COLO829 (cell line): ENCODE data around the gene GRIK1.

Experiments used
- DNase-seq: peaks from one replicate; pipeline ENCODE4 v3.0.0; 2012; ENCODE audit warnings: low spot score

Gene GRIK1

DNA sequence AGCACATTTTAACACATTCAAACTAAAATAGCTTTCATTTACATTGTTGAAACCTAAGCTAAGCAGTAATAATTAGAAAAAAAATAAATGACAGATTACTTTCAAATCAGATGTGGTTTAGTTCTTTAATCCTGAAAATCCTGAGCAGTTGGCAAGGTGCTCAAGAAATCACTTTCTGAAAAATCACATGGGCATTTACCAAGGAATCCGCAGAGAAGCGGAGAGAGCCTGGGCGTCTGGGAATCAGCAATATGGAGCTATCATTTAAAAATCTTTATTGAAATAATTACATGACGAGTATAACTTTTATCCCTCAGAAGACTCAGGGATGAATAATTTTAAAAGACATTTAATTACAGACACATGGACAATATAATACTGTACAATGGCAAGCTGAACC lies 30.2 kb downstream of the GRIK1 start:
- DNase-seq, result no peak

DNA sequence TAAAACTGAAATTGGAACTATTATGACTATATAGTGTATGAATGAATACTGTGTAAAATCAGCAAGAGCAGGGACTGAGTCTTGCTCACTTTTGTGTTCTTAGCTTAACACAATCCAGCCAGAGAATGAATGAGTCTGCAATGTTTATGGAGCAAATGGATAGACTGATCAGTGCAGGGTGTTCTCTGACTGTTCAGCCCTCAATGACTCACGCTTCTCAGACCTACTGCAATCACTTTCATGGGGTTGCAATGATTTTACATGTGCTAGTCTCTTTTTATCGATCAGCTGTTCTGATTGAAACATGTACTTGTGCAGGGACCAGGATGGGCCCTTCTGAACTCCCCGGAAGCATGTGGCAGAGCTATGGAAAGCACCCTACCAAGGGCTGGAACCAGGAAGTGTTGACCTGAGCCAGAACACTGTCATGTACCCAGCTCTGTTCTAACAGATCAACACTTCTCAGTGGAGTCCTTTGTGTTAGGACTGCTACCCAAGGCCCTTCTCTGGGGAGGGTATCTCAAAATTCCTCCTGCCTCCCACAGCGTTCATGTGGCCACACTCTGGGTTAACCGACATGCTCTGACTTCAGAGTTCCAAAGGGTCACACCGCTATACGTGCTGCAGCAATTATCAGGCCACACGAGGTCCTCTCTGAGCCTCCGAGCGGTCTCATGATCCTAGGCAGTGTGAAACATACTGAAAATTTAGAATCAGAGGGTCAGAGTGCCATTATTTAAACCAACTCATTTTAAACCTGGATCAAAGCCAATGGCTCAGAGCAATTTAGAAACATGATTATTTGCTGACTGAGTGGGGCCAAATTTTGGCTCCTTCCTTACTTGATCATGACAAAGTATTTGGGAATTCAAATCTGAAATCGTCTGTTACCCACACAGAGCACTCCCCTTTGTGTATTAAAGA lies 35.2 kb downstream of the GRIK1 start:
- no peak for DNase-seq

DNA sequence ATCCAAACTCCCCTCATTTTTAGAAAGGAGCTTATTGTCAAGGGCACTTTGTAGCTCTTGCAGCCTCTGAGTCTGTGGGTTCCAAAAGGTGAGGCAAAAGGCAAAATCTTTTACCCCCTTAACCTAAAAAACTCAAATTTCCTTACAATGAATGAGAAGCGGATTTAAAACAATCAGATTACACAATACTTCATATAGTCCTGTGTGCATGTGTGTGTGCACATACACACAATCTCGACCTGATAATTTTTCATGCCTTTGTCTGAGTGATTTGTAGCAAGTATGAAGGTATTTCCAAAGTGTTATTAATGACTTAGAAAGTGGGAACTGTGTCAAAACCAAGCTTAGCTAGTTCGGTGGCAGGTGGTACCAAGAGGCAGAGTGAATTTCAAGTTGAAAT lies 42.9 kb downstream of the GRIK1 start:
- no peak for DNase-seq

DNA sequence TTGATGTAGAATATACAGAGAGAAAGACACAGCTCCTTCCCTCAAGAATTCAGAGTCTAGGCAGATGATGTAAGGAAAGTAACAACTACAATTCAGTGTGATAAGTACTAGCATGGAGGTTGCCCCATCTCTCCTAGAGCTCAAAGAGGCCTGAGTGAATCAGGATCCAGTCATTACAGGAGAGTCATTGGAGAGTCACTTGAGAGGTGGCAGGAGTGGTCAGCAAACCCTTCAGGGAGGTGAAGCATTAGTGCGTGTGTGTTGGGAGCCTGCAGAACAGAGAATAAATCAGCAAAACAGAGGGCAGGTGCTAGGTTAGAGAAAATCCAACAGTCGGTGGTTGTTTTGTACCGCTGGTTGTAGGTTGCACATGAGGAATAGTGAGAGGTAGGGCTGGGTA lies 46.1 kb downstream of the GRIK1 start:
- no peak for DNase-seq

DNA sequence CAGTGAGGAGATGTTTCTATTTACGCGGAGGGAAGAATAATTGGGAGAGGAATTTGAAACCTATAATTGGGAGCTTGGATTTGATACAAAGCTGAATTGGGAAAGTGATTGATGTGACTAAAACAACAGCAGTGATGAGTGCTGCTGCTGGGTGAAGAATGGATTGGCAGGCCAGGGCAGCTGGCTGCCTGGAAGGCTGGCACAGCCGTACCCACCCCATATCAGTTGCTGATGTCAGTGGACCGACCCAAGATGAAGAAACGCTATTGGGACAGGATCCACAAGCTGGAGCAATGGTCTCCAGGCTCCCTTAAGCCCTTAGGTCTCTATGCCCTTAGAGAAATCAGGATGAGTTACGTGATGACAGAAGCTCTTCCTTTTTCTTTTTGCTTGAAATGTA lies 47.4 kb downstream of the GRIK1 start:
- no peak for DNase-seq

DNA sequence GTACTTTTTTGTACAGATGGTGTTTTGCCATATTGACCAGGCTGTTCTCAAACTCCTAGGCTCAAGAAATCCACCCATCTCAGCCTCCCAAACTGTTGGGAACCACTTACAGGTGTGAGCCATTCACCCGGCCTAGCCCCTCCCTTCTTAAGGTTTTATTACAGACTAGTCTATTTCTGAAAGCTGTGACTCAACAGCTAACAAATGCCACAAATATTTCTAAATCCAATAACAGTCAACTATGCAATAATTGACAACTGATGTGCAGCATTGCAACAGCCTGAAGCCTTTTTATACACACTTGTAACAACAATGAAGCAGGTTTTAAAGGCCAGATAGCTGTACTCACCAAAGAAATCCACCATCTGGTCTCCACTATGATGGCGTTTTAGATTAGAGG lies 51.4 kb downstream of the GRIK1 start:
- no peak for DNase-seq

DNA sequence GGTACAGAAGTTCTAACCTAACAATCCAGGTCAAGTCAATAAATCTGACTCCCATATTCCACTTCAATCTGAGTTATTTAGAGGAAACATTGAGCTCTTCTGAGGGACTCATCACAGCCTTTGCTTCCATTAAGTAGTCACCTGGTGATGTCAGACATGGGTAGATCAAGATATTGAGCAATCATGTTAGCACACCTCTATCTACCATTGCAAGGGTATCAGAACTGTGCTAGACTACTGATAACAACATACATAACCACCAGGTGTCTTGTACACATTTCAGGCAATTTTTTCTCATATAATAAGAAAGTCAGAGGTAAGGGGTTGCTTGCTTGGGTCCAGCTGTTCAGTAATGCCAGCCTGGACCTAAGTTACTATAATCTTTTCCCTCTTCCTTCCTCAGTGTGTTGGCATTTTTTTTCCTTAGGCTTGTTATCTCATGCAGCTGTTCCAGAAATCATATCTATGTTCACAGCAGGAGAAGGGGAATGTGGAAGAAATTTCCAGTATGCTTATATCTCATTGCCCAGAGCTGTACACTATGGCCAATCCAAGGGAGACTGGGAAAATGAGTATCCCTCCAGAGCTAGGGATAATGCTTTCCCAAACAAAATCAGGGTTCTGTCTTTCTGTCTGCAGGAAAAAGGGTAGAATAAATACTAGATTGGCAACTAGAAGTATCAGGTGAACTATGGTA lies 52.3 kb downstream of the GRIK1 start:
- no peak for DNase-seq

DNA sequence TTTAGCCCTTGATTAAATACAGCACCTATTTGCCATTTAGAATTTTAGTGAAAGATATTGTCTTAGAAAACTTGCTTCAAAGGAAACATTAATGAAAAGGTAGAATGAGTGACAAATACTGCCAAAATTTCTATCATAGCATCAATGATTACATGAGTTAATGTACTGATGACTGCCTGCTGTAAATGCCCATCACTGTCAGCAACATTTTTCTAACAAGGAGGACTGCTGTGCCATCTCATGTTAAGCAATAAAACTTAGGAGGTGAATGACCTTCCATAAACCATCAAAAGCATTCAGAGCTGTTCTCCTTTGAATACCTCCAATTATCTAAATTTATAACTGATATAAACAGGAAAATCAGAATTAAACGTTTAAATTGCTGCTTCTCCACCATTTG lies 54.3 kb downstream of the GRIK1 start:
- DNase-seq, result no peak

DNA sequence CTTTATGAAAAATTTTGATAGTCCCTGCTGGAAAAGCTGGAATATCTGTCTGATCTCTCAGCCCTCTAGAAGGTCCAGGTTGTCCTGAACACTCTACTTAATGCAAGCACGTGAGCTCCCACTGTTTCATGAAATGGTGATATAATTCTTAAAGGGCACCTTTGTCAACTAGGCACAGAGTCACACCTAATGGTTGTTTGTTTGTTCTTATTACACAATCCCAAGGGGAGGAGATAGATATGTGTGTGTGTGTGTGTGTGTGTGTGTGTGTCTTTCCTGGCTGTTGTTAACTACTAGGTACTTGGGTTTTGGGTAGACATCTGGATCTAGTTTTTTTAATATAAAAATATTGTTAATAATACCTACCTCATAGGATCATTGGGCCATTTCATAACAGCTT lies 63.9 kb downstream of the GRIK1 start:
- no peak for DNase-seq

DNA sequence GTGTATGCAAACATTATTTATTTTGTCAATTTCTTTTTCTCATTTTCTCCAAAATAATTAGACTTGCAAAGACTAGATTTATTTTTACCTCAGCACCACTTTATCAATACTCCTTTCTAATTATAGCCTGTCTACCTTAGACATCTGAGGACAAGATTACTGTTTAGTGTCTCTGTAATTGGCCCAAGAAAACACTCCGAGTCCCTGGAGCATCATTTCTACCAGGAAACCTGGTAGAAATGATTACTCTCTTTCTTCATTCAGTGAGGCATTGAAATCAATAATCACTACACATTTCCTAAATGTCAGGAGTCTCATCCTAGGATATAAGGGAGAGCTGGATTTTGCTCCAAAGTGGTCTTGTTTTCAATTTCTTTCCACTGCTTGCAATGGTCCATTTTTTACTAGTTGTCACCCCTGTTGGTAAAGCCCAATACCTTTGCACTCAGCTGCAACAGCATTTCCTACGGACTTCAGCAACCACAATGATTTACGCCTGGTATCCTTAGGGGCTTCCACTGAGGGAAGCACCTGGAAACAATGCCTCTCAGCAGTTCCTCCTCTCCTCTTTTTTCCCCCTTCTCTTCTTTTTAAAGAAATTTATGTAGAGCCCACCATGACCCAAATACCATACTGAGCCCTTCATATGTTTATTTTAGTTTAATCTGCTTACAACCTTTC lies 64.6 kb downstream of the GRIK1 start:
- DNase-seq, result no peak

DNA sequence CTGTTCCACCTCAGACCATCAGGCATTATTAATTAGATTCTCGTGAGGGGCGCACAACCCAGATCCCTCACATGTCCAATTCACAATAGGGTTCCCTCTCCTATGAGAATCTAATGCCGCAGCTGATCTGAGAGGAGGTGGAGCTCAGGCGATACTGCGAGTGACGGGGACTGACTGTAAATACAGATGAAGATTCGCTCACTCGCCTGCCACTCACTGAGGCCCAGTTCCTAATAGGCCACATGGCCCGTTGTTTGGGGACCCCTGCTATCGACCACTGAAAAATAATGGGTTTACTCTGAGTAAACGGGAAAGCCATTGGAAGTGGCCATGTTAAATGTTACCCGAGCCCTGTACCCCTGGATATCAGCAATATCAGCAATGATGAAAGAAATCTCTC lies 65.9 kb downstream of the GRIK1 start:
- no peak for DNase-seq

DNA sequence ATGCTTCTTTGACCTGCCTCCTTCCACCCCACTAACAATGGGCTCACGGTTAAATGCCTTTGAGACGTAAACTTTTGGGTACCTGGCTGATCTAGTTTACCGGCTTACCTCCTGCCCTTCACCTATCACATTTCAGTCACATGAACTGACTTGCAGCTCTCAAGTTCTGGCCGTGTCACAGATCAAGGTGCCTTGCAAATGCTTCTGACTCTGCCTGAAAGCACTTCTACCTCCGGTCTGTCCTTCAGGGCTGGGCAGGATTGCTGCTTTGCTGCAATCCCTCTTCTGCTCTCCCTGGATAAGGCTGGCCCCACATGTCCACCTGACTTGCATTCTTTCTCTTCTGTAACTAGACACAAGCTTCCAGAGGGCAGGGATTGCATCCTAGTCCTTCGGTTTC lies 69.0 kb downstream of the GRIK1 start:
- no peak for DNase-seq

DNA sequence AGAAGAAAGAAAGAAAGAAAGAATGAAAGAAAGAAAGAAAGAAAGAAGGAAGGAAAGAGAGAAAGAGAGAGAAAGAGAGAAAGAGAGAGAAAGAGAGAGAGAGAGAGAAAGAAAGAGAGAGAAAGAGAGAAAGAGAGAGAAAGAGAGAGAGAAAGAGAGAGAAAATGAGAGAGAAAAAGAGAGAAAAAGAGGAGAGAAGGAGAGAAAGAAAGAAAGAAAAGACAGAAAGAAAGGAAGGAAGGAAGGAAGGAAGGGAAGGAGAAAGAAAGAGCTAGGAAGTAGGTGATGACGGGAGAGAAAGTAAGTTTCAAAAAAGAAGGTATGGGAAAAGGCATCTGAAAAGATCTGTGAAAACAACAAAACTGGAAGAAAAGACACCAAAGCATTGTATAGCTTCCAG lies 72.0 kb downstream of the GRIK1 start:
- no peak for DNase-seq

DNA sequence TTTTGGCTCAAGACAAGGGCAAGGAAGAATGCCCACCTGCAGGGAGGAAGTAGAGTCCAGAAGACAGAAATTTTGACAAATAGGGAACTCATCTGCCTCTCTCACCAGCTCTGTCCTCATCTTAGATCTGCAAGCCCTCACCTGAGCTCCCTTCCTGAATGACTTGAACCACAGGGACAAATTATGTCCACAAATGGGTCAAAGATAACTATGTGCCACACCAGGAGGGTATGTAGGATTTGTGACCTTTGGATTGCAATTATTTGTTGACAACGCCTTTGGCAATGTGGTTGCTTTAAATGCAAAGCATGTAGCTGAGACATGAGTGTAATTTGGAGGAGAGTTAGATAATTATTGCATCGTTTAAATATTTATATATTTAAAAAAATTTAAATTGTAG lies 79.5 kb downstream of the GRIK1 start:
- no peak for DNase-seq

DNA sequence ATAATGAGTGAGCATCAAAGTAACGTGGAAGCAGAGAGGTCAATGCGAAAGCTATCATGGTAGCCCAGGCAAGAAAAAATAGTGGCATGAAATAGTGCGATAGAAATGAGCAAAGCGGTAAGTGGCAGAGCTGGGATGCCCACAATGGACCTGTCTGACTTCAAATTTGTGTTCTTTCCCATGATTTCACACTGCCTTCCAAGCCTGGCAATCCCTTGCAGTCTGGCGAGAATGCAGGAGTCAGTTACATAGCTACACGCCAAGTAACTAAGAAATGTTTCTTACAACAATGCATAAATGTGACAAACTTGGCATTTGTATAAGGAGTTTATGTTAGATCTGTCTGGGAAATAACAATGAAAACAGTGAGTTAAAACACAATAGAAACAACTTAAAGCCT lies 82.6 kb downstream of the GRIK1 start:
- no peak for DNase-seq

DNA sequence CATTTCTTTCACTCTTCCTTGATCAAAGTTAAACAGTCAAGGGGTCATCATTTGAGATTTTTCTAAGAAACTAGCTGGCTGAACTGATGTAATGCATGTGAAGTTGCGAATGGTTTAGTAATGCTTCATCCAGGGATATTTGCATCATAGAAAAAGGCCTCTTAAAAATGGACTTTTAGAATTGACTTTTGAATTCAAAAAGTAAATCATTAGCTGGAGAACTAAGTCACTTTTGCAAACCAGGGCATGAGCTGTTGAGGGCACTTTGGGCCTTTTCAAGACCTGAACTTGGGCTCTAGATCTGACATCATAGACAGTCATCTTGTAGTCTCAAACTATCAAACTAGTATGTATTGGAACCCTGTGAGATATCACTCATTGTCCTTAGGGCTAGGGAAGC lies 85.0 kb downstream of the GRIK1 start:
- DNase-seq, result no peak

DNA sequence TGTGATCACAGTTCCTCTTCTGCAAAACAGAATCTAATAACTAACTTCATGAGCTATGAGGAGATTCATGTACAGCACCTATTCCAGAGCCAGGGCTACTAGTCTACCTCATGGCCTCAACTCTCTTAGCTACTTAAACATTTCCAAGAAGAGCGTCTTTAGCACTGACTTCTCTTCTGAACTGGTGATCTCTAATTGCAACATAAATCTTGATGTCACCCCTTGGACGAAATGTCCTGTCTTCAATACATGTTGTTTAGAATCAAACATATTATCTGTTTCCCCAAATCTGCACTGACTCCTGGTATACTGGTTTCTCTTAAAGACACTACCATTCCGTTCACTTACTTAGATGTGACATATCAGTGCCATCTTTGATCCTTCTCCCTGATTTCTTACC lies 88.2 kb downstream of the GRIK1 start:
- no peak for DNase-seq

DNA sequence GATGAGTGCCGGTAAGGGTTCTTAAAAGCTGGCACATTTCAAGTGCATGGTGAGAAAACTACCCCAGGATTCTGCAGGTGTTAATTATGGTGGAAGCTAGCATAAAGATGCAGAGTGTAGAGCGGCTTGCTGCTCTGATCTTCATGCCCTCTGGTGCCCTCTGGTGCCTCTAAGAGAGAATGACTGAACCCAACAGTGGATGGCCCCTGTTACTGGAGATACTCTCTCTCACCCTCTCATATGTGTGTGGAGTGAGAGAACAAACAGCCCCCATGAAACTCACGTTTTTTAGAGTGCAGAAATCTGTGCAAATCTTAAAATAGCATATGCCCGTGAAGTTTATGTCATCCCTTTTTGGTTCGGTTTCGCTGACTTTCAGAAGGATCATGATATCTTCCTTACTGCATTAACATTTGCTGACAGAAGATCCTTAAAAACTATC lies 90.0 kb downstream of the GRIK1 start:
- peak; percentile 44 for DNase-seq

DNA sequence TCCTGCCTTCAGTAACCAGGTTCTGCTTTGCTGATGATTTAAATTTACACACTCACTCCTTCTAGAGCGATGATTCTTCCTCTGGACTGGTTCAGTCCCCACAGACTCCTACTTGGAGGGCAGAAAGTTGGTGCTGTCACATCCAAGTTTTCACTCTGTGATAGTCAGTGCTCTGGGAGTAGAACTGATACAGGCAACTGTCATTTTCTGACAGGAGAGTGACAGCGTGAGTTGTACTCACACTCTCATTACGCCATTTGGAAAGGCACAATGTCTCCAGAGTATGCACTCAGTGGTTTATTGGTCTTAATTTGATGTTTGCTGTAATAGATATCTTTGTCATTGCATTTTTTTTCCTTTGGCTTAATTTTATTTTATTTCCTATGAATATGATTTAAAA lies 96.0 kb downstream of the GRIK1 start:
- DNase-seq, result no peak

DNA sequence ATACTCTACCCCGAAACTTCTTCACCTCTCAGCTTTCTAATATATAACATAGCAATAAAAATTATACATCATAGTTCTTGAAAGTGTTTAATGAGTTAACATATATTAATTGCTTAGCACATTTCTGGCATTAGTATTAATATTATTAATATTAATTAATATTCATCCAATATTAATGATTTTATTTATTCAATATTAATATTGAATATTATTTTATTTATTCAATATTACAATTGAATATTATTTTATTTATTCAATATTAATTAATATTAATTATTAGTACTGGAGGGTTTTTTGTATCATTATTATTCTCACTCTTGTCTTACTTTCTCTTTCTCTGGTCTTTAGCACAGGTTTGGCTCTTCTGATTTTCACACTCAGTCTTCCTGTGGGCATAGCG lies 105.2 kb downstream of the GRIK1 start:
- DNase-seq, result no peak

DNA sequence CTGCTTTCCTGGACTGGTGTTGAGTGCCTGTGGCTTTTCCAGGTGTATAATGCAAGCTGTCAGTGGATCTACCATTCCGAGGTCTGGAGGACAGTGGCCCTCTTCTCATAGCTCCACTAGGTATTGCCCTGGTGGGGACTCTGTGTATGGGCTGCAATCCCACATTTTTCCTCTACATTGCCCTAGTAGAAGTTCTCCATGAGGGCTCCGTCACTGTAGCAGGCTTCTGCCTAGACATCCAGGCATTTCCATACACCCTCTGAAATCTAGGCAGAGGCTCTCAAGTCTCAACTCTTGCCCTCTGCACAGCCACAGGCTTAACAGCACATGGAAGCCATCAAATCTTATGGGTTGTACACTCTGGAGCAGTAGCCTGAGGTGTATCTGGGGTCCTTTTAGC lies 107.6 kb downstream of the GRIK1 start:
- no peak for DNase-seq

DNA sequence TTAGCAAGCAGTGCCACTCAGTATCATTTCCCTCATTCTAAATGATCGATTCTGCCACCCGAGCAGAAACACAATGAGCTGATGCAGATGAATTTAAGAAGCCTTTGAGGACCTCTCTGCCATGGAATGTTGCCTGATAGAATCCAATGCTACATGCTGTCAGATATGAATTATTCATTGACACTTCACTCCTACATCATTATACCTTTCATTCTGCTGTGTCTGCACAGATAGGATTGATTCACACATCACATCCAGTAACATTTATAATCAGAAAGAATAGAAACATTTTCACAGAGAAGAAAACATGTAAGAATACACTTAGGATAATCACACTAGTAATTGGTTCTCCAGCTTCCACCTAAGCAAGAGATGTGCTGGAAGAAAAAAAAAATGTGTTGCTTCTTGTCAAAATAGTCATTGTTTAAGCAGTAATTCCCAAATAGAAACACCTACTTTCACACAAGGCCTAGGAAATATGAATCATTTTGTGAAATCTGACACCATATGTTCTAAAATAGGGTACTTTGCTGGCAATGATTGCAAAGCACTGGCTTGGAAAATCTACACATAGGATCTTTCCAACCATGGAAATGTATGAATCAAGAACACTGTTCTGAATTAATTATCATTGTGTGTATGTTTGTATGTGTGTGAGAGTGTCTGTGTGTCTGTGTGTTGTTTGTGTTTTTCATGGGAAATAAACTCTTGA lies 110.1 kb downstream of the GRIK1 start:
- no peak for DNase-seq
